SW480 (cell line): ENCODE results near the gene H2BK1.

Experiments
- DNase-seq: peaks from one replicate; pipeline ENCODE4 v3.0.0-alpha.2; 2016; ENCODE audit warnings: low spot score

H2BK1 gene

GRCh38 chr7:151245360-151246101 is 35.2 kb upstream of the H2BK1 start:
- DNase-seq, result no peak

- DNase-seq, result no peak
Measured at GRCh38 chr7:151244841-151245346, 34.6 kb upstream of the H2BK1 start.

GRCh38 chr7:151244196-151244840 is 34.0 kb upstream of the H2BK1 start:
- DNase-seq, result no peak

- DNase-seq, result no peak
Measured at GRCh38 chr7:151243408-151244195, 33.3 kb upstream of the H2BK1 start.

- DNase-seq, result no peak
Measured at GRCh38 chr7:151243045-151243349, 32.7 kb upstream of the H2BK1 start.

- DNase-seq, result no peak
Measured at GRCh38 chr7:151242159-151243044, 32.1 kb upstream of the H2BK1 start.

- DNase-seq, result no peak
Measured at GRCh38 chr7:151241755-151242096, 31.4 kb upstream of the H2BK1 start.

- DNase-seq, result no peak
Measured at GRCh38 chr7:151240942-151241754, 30.9 kb upstream of the H2BK1 start.

- DNase-seq, result no peak
Measured at GRCh38 chr7:151240536-151240935, 30.2 kb upstream of the H2BK1 start.

- no peak for DNase-seq
Measured at GRCh38 chr7:151239837-151240459, 29.7 kb upstream of the H2BK1 start.

- no peak for DNase-seq
Measured at GRCh38 chr7:151238924-151239836, 28.9 kb upstream of the H2BK1 start.

- no peak for DNase-seq
Measured at GRCh38 chr7:151238190-151238810, 28.0 kb upstream of the H2BK1 start.

GRCh38 chr7:151237244-151238189 is 27.2 kb upstream of the H2BK1 start:
- no peak for DNase-seq

GRCh38 chr7:151236406-151236805 is 26.1 kb upstream of the H2BK1 start:
- DNase-seq, result no peak

GRCh38 chr7:151235091-151235787 is 25.0 kb upstream of the H2BK1 start:
- DNase-seq, result no peak

- DNase-seq, result no peak
Measured at GRCh38 chr7:151233804-151234203, 23.5 kb upstream of the H2BK1 start.
